GM19467 (cell line): ENCODE results near the gene FCAMR.

ENCODE experiments used
- ATAC-seq: cut with Tn5 transposase; IDR thresholded peaks from one replicate; pipeline ENCODE4 v1.9.1; 2021; ENCODE audit warnings: mild to moderate bottlenecking, moderate library complexity; ENCODE audit not compliant: unreplicated experiment

Gene FCAMR

GRCh38 chr1:206970446-206970845 lies at the start of gene FCAMR:
Gene FCAMR, minus strand, starts transcription at chr1:206970460. Its CDS starts 335 bp downstream, at chr1:206970125.
- no peak for ATAC-seq

GRCh38 chr1:207019661-207020060 lies 49.4 kb upstream of the FCAMR start:
- no peak for ATAC-seq

- no peak for ATAC-seq
These were observed 48.9 kb upstream of the FCAMR start for GRCh38 chr1:207019161-207019560.

DNA sequence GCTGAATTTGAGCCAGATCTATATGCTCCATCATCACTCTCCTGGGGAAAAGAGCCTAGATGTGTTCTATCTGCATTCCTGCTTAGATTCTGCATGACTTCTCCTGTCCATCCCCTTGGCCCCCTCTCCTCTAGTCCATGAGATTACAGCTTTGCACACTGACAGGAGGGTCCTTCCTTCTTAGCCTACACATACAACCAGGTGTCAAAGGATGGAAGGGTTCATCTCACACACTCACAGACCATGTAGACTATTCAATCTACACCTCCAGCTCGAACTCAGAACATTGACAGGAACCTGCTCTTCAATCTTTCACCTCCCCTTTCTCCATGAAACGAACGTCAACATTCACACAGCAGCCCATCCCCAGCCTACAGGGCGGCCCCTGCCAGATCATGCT lies 48.4 kb upstream of the FCAMR start:
- no peak for ATAC-seq

- no peak for ATAC-seq
These were observed 47.6 kb upstream of the FCAMR start for GRCh38 chr1:207017615-207018559.

DNA sequence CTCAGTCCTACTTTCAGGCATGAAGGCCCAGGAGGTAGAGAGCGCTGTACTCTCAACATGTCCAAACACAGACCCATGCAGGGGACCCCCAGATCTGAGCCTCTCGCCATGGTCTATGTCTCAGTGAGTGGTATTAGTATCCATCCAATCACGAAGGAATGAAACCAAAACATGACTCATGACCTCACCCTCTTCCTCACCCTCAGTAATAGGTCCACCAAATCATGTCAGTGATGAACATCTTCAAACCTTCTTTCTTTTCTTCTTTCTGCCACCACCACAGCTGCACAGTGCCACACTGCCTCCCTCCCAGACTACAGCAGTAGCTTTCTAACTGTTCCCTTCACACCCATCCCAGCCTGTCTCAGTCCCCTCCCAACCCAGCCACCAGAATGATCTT lies 45.5 kb upstream of the FCAMR start:
- ATAC-seq = no peak

DNA sequence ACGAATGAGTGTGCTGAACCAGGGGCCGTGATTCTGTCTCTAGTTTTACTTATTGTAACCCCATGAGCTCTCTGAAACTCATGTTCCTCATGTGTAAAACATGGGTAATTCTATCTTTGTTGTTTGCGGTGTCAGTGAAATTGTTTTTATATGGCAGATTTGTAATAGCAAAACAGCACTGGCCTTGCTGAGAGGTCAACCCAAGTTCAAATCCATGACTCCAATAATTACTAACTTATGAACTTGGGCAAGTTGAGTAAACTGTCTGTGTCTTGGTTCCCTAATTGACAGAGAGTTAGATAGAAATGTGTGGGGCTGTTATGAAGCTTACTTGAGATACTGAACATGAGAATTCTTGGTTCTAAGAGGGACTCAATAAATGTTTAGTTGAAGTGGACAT lies 44.5 kb upstream of the FCAMR start:
- no peak for ATAC-seq

DNA sequence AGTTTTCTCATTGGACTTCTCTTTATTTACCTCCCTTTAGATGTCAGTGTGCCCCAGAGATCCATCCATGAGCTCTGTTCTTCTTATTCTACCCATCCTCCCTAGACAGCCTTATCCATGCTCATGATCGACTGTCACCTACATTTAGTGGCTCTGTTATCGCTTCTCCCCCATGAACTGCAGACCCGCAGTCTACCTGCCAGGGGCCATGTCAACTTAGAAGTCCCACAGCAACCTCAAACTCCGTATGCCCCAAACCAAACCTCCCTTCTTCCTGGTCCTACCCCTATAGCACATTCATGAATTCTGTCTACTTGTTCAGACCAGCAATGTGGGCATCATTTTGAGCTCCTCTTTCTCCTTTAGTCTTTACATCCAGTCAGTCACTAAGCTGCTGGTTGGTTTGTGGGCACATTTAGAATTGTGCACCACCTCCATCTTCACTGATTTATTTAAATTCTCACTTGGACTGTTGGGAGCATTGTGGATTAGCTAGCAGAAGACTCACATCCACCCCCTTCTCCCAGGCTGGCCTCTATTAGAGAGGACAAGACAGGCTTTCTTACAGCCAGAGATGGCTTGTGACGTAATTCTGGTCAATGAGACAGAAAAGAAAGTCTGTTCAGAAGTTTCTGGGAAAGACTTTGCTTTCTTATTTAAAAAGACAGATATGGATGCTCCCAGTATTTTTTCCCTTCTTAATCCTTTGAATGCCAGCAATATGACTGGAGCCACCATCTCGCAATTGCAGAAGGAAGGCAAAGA lies 43.2 kb upstream of the FCAMR start:
- ATAC-seq = no peak

GRCh38 chr1:207010726-207011125 lies 40.5 kb upstream of the FCAMR start:
- no peak for ATAC-seq

DNA sequence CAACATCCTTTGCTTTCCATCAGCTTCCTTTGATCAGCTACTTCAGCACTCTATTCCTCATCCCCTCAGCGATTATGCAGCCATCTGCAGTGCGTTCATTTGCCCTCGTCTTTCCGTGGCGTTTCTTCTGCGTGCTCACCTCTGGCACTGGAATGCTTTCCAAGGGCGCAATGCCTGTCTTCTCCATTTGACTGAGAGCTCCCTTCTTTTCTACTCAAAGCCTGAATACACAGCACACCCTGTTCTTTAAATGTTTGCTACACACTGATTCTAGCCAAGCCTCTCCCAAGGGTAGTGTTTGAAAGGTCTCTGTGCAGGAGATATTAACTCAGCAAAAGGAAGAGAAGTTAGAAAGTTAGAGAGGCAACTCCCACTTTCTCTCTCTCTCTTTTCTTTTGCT lies 39.7 kb upstream of the FCAMR start:
- no peak for ATAC-seq

- ATAC-seq = no peak
These were observed 39.1 kb upstream of the FCAMR start for GRCh38 chr1:207009182-207009850.

- no peak for ATAC-seq
These were observed 37.2 kb upstream of the FCAMR start for GRCh38 chr1:207007352-207008033.

- no peak for ATAC-seq
These were observed 36.7 kb upstream of the FCAMR start for GRCh38 chr1:207006914-207007313.

GRCh38 chr1:207006083-207006482 lies 35.8 kb upstream of the FCAMR start:
- no peak for ATAC-seq

- ATAC-seq = no peak
These were observed 34.9 kb upstream of the FCAMR start for GRCh38 chr1:207004931-207005830.

DNA sequence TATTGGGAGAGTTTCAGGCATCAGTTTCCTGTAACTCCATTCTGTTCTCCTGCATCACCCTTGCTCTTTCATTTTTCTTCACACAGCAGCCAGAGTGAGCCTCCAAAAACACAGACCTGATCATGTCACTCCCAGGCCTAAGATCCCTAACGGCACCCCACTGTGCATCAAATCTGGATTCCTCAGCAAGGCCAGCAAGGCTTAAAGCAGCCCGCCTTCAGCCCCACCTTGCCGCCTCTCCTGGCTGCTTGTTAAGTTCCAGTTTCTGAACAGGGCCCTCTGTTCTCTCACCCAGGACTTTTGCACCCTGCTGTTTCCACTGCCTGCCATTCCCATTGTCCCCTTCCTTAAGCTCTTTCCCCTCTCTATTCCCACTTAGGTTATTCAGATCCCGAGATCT lies 33.0 kb upstream of the FCAMR start:
- no peak for ATAC-seq

- ATAC-seq = no peak
These were observed 32.5 kb upstream of the FCAMR start for GRCh38 chr1:207002724-207003146.

- no peak for ATAC-seq
These were observed 31.4 kb upstream of the FCAMR start for GRCh38 chr1:207001492-207002245.

DNA sequence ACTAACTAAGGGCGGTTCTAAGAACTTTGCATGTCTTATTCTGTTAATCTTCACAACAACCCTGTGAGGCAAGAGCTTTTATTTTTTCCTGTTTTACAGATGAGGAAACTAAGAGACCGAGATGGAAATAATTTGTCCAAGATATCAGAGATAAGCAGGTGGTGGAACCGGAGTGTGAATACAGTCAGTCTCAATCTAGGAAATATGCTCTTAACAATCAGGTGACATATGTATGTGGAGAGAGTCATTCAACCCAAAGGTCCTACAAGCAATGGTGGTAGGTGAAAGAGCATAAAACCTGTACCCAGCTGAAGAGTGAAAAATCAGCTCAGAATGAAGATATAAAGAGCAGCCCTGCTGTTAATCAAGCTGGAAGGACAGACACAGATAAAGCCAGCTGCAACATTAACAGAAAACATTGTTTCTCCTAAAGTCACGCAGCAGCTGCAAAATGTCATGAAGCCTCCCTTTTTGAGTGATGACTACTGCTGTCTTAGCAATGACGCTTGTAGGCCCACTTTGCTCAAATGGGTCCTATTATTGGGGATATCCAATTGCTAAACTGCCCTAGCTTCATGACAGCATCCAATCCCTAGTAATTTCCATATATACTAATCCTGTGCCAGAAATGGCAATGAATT lies 30.5 kb upstream of the FCAMR start:
- ATAC-seq = no peak
